MM.1S (cell line): Measurements from ENCODE around the gene DCDC2.
"Not testable (repeated sequence)": the region's sequence is repeated elsewhere in the genome, so short reads cannot be mapped to it uniquely, and the experiment has no call there.

Experiments used
- DNase-seq: peaks from one replicate; pipeline ENCODE4 v3.0.0-alpha.2; 2015
- H2AFZ ChIP-seq: fragments of 300-600 bp; sonication (generic); 2 replicates; pipeline ENCODE4 v1.6.0; 2016; ENCODE audit warnings: antibody characterized with exemption, low read length
- H3F3A ChIP-seq: fragments of 300-600 bp; sonication (generic); 2 replicates; pipeline ENCODE4 v1.6.1; 2016; ENCODE audit warnings: mild to moderate bottlenecking, antibody characterized with exemption, low read length, moderate library complexity, mixed read lengths; ENCODE audit not compliant: insufficient read depth
- H3K27ac ChIP-seq: fragments of 300-600 bp; sonication (generic); 2 replicates; pipeline ENCODE4 v1.5.1; 2016; ENCODE audit warnings: mild to moderate bottlenecking, low read length
- H3K27me3 ChIP-seq: fragments of 300-600 bp; sonication (generic); replicated peaks from 2 replicates; pipeline ENCODE4 v1.6.0; 2016; ENCODE audit warnings: low read length; ENCODE audit not compliant: insufficient read depth
- H3K36me3 ChIP-seq: fragments of 300-600 bp; sonication (generic); replicated peaks from 2 replicates; pipeline ENCODE4 v1.6.1; 2016; ENCODE audit warnings: mild to moderate bottlenecking, low read length, mixed read lengths; ENCODE audit not compliant: insufficient read depth
- H3K4me1 ChIP-seq: fragments of 300-600 bp; sonication (generic); 2 replicates; pipeline ENCODE4 v1.6.1; 2016; ENCODE audit warnings: low read length, mixed read lengths
- H3K4me2 ChIP-seq: fragments of 300-600 bp; sonication (generic); 2 replicates; pipeline ENCODE4 v1.6.0; 2016; ENCODE audit warnings: low read depth, low read length
- H3K4me3 ChIP-seq: fragments of 300-600 bp; sonication (generic); 2 replicates; pipeline ENCODE4 v1.5.1; 2016; ENCODE audit warnings: low read length, mixed read lengths
- H3K79me2 ChIP-seq: fragments of 300-600 bp; sonication (generic); 2 replicates; pipeline ENCODE4 v1.6.1; 2016; ENCODE audit warnings: mixed run types, low read length, mixed read lengths
- H3K9ac ChIP-seq: fragments of 300-600 bp; sonication (generic); 2 replicates; pipeline ENCODE4 v1.6.1; 2016; ENCODE audit warnings: low read length, mixed read lengths
- H3K9me2 ChIP-seq: fragments of 300-600 bp; sonication (generic); replicated peaks from 2 replicates; pipeline ENCODE4 v1.6.1; 2016; ENCODE audit warnings: mild to moderate bottlenecking, low read length, mixed read lengths; ENCODE audit not compliant: insufficient read depth
- H3K9me3 ChIP-seq: fragments of 300-600 bp; sonication (generic); replicated peaks from 2 replicates; pipeline ENCODE4 v1.6.1; 2016; ENCODE audit warnings: mild to moderate bottlenecking, low read length, mixed read lengths; ENCODE audit not compliant: insufficient read depth
- H4K20me1 ChIP-seq: fragments of 300-600 bp; sonication (generic); 2 replicates; pipeline ENCODE4 v1.6.1; 2016; ENCODE audit warnings: mild to moderate bottlenecking, low read length, moderate library complexity, mixed read lengths; ENCODE audit not compliant: insufficient read depth
- EZH2 ChIP-seq: fragments of 300-600 bp; sonication (generic); optimal IDR thresholded peaks from 2 replicates; pipeline ENCODE3; 2017; ENCODE audit warnings: low read depth, mild to moderate bottlenecking, antibody characterized with exemption, low read length, mixed read lengths
- EZH2phosphoT487 ChIP-seq: fragments of 300-600 bp; sonication (generic); IDR thresholded peaks from 2 replicates; pipeline ENCODE4 v1.6.1; 2018; ENCODE audit warnings: antibody characterized with exemption, low read length
- TF ChIP-seq, protein P1 (sequence below): fragments of 300-600 bp; sonication (generic); IDR thresholded peaks from 2 replicates; pipeline ENCODE4 v1.5.1; 2016; ENCODE audit warnings: antibody characterized with exemption, low read length, mixed read lengths

The DCDC2 gene

GRCh38 chr6:24240943-24241342, 116.9 kb downstream of the DCDC2 start:
- no peak overlapping the region for H3K27ac ChIP-seq
- no peak overlapping the region for H2AFZ ChIP-seq
- H3K4me3 ChIP-seq = no peak overlapping the region
- no peaks in the 10 kb centered on the region for H3K4me1 ChIP-seq
- no peaks in the 10 kb centered on the region for H4K20me1 ChIP-seq
- H3K9me3 ChIP-seq = no peaks in the 10 kb centered on the region
- H3K36me3 ChIP-seq = no peaks in the 10 kb centered on the region
- H3K9me2 ChIP-seq = no peaks in the 10 kb centered on the region
- TF ChIP-seq EZH2 (no peak), EZH2phosphoT487 (no peak)
- TF ChIP-seq, protein P1, sequence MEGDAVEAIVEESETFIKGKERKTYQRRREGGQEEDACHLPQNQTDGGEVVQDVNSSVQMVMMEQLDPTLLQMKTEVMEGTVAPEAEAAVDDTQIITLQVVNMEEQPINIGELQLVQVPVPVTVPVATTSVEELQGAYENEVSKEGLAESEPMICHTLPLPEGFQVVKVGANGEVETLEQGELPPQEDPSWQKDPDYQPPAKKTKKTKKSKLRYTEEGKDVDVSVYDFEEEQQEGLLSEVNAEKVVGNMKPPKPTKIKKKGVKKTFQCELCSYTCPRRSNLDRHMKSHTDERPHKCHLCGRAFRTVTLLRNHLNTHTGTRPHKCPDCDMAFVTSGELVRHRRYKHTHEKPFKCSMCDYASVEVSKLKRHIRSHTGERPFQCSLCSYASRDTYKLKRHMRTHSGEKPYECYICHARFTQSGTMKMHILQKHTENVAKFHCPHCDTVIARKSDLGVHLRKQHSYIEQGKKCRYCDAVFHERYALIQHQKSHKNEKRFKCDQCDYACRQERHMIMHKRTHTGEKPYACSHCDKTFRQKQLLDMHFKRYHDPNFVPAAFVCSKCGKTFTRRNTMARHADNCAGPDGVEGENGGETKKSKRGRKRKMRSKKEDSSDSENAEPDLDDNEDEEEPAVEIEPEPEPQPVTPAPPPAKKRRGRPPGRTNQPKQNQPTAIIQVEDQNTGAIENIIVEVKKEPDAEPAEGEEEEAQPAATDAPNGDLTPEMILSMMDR = no peak
- no peak overlapping the region for H3K4me2 ChIP-seq
- no peaks in the 10 kb centered on the region for H3K79me2 ChIP-seq
- DNase-seq = no peak
- no peaks in the 10 kb centered on the region for H3K27me3 ChIP-seq
- no peak overlapping the region for H3K9ac ChIP-seq
- no peaks in the 10 kb centered on the region for H3F3A ChIP-seq

DNA sequence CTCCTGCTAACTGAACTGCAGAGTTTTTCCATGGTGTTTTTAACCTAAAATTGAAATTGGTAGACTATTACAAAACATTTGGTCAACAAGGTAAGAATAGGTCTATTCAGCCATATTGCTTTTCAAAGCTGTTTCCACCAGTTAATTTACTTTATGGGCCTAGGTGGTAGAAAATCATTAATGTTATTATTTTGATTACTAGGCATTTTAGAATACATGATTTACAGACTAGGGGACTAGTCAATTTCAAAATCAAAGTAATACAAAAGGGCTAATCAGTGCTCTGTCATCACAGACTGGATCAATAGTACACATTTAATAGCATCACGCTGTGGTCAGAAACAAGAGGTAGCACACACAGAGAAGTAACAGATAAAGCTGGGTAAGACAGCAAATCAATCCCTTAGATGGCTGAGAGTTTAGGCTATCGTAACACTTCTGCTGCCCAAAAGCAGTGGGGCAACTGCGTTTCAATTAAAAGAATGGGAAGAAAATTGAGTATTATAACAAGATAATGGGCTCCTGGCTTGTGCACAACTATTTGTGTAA, 117.4 kb downstream of the DCDC2 start:
- Histone ChIP-seq H3K4me3 (no peak overlapping the region), H3K27me3 (no peaks in the 10 kb centered on the region), H3K4me2 (no peak overlapping the region), H3K9me2 (no peaks in the 10 kb centered on the region), H3K4me1 (no peaks in the 10 kb centered on the region), H4K20me1 (no peaks in the 10 kb centered on the region), H3K27ac (no peak overlapping the region), H3K36me3 (no peaks in the 10 kb centered on the region), H3K9ac (no peak overlapping the region), H3F3A (no peaks in the 10 kb centered on the region), H3K9me3 (no peaks in the 10 kb centered on the region), H2AFZ (no peak overlapping the region), H3K79me2 (no peaks in the 10 kb centered on the region)
- DNase-seq = no peak
- TF ChIP-seq EZH2 = no peak
- TF ChIP-seq, protein P1 = no peak
- no peak for TF ChIP-seq EZH2phosphoT487

DNA sequence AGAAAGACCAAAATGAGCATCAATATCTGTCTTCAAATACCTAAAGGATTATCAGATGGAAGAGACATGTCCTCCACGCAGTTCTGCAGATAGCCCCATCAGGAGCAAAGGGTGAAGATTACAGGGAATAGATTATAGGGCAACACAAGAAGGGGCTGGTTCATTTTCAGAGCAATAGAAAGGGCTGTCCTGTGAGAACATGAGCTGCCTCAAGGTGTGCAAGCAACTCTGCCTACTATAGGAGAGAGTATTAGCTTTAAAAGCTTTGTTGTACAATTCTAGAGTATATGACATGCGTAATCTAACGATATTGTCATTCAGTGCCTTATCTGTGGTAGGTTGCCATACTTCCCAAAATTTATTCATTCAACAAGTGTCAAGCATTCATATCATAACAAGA, 119.2 kb downstream of the DCDC2 start:
- Histone ChIP-seq H3K4me3 (no peak overlapping the region), H3K9ac (no peak overlapping the region), H3K4me1 (no peaks in the 10 kb centered on the region), H3K27me3 (no peaks in the 10 kb centered on the region), H3F3A (no peaks in the 10 kb centered on the region), H3K4me2 (no peak overlapping the region), H3K9me2 (no peaks in the 10 kb centered on the region), H3K79me2 (no peaks in the 10 kb centered on the region), H3K27ac (no peak overlapping the region), H3K36me3 (no peaks in the 10 kb centered on the region), H3K9me3 (no peaks in the 10 kb centered on the region), H4K20me1 (no peaks in the 10 kb centered on the region), H2AFZ (no peak overlapping the region)
- no peak for DNase-seq
- TF ChIP-seq EZH2 (no peak), EZH2phosphoT487 (no peak)
- TF ChIP-seq, protein P1 = no peak

- not testable (repeated sequence) for H3F3A ChIP-seq, H2AFZ ChIP-seq, H3K36me3 ChIP-seq, H3K27me3 ChIP-seq, H3K79me2 ChIP-seq, H3K4me1 ChIP-seq, DNase-seq, H3K4me3 ChIP-seq, H3K9ac ChIP-seq, H3K27ac ChIP-seq, H3K9me3 ChIP-seq, H4K20me1 ChIP-seq, H3K9me2 ChIP-seq, H3K4me2 ChIP-seq
Measured at GRCh38 chr6:24236779-24237178, 121.1 kb downstream of the DCDC2 start.
